Measurements from ENCODE around the gene SNPH.

SNPH gene

DNA sequence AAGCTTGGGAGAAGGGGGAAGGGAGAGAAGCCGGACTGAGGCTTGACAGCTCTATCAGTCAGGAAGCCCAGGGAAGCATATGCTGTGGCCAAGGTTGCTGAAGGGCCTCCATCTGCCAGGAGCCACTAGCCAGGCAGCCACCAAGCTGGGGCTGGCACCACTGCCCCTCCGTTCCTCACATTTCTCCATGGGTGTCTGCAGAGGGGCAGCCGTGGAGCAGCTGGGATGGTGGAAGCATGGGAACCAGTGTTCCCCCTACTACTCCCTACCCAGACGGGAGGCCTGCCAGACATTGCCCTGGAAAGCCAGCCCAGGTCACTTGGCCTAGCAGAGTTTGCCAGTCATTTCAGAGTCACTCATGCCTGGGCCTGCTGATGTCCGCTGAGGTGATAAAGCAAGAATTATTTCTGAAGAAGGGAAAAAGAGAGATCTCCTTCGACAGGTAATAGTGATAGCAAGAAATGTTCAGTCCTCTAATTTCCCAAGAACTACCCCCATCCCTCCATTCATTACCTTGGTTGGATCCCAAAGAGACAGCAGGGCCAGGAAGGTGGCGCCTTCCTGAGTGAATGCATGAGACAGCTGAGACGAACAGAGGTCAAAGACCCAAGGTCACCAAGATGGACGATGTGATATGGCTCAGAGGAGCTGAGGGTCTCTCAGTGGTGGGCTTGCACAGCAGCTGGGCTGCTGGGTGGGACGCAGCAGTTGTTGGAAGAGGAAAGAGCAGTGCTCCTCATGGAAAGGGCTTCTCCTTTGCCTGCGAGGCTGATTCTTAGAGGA is 21.9 kb downstream of the SNPH start:
- no peak for DNase-seq

DNA sequence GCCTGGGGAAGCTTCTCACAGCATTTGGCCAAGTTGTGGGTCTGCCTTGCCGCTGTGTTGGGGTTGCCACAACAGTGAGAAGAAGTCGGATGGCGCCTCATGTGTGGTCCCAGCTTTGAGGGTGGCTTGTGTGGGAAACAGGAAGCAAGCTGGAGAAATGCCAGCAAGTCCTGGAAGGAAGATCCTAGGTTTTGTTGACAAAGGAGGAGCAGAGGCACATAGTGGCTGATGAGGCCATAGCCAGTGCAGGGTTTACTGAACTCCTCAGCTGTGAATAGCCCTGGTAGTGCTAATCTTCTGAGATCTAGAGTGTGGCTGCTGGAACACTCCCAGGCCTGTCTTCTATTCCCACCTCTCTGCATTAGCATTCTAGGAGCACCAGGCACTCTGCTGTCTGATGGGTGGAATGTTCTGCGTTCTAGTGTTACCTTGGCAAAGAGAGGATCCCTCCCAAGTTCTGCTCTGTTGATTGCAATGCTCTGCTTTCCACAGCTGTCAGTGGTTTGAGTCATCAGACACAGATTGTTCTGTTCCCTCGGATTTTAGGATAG is 25.2 kb downstream of the SNPH start:
- no peak for DNase-seq

DNA sequence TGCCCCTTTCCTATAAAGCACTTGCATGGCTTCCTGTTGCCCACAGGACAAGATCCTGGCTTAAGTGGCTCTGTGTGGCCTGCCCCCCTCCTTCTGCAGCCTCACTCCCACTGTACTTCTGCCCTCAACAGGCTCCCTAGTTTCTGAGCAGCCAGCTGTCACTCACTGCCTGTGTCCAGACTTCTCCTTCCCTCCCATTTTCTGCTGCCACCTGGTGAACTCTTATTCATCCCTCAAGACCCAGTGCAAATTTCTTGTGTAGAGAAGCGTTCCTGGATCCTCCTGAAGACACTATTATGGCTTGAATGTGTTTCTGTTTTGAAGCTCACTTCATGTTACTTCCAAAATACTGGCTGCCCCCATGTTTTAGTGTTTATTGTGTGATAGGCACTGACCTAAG is 26.5 kb downstream of the SNPH start:
- no peak for DNase-seq

DNA sequence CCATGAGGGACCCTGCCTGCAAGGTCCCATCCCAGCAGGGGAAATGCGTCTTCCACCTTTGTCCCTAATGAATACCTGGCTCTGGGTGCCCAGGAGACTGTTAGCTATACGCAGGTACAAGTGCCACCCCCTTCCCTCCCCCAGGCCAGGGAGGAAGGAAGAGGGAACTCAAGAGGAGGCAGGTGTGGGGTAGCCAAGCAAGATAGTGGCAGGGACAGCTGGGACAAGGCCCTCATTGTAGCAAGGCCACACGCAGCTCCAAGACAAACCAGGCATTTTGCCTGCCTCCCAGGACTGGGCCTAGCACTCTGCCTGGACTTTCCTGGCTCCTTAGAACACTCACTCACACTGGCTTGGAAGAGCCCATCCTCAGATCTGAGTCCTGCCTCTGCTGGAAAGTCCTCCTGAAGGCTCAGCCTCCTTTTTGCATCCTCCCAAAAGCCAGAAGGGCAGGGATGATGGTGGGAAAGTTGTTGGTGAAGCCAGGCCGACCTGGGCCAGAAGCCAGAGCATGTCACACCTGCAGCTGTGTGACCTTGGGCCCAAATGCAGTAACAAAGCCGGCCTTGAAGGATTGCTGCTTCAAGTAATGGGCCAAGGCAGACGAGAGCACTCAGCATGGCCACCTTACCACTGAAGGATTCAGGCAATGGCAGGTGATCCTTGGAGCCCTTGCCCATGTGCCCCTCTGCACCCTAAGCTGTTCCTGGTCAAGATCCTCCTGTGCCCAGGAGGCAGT is 27.7 kb downstream of the SNPH start:
- no peak for DNase-seq

DNA sequence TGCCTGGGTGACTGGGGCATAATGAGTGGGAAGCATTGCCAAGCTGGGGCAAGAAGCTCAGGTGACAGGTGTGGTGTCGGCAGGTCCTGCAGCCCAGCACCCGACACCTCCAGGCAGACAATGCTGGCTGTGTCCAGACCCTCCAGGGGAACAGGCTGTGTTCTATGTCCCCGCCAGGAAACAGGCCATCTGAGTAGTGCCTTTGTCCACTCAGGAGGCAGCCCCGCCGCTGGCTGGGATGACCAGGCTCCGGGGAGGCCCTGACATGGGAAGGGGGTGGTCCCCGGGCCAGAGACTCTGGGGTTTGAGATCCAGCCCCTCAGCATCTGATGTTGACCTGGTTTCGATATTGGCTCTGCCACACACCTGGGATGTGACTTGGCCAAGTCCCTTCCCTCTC is 28.4 kb downstream of the SNPH start:
- no peak for DNase-seq

DNA sequence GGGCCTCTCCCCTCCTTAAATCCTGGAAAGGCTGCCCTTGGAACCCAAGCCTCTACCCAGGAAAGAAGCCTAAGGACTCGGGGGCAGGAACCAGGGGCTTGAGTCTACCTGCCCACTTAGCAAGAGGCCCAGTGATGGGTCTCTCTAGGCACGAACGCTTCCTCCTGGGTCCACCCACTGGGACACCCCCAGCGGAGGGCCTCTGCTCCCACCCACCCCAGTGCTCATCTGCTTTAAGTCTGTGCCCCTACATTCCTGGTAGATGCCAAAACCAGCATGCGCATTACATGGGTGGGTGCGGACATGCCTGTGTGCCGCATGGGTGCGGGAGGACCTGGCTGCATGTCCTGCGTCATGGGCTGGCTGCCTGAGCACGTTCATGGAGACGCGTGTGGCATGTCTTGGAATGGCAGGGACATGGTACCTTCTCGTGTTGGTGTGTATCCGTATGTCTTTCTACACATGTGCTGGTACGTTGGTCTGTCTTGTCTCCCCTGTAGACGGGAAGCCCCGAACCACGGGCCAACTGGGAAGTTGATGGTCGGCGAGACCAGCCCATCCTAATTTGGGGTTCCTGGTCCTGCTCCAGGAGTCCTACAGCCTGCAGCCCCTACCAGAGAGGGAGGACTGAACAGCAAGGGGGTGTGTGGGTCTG is 29.3 kb downstream of the SNPH start:
- no peak for DNase-seq

DNA sequence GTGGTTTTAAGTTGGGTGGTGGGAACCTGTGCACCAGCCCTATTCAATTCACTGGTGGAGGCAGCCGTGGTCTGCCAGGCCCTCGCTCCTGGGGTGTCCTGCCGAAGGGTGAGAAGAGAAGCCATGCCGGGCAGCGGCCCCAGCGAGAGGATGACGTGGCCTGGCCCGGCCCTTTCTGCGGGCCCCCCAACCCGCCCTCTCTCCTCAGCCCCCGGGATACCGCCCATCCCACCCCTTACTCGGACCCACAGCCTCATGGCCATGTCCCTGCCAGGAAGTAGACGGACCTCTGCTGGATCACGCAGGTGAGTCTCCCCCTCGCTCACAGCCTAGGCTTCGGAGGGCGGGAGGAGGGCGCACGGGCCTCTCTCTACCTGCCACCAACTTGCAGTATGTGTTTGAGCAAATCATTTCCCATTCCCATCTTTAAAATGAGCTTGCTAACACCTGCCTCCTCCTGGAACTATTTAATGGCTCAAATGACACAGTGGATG is 30.1 kb downstream of the SNPH start:
- no peak for DNase-seq

DNA sequence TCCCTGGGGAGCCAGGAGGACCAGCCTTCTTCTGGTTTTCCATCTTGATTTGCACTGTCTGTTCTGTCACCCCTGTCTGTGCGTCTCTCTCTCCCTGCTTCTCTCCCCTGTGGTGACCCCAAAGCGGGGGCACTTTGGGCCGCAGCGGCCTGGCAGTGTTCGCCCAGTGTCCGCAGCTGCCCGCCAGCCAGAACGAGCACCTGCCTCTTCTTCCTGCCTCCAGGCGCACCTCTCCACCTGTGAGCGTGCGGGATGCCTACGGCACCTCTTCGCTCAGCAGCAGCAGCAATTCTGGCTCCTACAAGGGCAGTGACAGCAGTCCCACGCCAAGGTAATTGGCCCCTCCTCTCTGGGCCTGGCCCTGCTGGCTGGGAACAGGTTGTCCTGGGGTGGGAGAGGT is 30.8 kb downstream of the SNPH start:
- no peak for DNase-seq

DNA sequence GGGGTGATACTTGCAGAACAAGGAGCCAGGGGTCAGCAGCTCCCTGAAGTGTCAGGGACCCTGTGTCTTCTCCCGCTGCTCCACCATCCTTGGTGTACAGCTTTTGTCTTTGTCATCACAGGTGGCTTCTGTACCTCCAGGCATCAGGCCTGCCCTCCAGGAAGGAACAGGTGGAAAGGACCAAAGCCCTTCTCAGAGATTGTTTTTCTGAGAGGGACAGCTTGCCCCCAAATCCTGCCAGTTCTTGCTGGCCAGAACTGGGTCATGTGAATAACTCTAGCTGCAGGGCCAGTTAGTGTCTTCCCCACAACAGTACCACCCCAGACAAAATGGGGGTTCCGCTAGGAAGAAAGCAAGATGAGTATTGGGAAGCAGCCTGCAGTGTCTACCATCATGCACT is 31.4 kb downstream of the SNPH start:
- no peak for DNase-seq

DNA sequence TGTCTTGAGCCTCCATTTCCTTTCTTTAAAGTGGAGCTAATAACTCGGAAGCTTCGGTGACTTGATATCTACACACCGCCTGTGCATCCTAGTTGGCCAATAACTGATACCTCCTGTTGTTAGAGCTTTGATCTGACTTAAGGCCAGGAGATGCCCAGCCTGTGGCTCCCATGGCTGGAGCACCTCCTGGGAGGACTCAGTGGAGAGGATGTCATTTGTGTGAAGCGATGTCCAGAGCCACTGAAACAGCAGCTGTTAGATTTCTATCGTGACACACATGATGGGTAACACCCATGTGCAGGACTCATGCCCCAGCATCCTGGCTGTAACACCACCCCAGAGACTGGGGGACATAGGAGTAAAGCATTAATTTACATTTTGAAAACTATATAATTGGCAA is 32.1 kb downstream of the SNPH start:
- no peak for DNase-seq

DNA sequence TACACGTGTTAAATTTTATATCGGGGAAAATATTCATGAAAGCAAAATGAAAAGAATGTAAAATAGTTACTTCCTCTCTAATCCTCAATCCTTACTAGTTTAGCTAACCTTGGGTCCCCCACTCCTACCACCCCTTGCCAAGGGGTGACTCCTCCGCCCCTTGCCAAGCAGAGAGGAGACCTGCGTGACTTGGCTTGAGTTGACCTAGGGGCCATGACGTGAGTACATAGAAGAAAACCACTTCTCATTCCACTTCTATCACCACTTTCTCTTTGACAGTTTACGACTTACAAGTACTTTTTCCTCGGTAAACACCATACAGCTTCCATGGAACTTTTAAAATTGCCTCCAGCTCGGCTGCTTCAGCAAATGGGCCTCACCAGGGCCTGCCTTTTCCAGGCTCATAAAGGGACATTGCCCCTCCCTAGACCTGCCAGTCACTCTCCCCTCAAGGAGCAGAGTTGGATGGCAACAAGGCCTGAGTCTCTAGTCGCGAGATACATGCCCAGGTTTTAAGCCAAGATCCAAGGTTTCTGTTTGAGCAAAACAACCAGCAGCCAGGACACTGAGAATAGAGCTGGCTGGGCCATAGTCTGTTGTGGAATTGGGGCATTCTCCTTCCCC is 32.9 kb downstream of the SNPH start:
- DNase-seq, result no peak

DNA sequence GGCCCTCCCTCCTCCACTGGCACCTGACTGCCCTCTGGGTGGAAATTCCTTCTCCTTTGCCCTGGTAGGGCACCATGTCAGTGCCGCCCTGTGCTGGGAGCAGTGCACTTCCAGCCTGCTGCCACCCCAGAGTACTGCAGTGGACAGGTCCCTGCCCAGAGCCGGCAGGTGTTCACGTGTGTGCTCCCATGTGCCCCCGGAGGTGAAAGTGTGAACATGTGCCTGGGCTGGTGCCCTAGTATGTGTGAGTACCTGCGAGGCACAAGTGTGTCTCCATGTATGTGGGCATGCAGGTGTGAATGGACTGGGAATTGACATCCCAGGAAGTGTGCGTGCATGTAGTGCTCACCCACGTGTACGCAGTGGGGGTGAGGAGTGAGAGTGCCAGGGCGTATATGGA is 33.4 kb downstream of the SNPH start:
- DNase-seq, result no peak

DNA sequence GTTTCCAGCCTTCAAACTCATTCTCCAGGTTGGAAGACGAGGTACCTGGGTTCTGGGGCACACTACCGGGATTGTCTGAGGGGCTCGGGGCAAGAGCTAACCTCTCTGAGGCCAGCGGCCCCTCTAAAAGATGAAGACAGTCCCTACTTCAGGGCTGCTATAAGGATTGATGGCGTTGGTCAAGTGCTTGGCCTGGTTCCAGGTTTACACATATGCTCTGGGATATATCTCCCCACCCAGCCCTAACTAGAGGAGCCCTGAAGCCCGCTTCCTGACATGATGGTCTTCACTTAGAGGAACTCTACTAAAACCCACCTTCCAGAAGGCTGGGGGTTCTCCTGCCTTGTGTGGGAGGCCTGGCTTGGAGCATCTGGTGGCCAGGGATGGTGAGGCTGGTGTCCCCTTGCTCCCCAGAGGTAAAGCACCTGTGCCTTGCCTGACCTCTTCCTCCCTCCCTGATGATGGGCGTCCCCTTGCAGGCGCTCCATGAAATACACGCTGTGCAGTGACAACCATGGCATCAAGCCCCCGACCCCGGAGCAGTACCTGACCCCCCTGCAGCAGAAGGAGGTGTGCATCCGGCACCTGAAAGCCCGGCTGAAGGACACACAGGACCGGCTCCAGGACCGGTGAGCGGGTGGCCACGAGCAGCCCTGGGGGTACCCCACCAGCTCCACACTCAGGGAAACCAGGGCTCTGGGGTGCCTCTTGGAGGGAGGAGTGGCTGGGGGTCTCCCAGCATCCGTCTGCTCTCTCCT is 34.2 kb downstream of the SNPH start:
- DNase-seq, result no peak

DNA sequence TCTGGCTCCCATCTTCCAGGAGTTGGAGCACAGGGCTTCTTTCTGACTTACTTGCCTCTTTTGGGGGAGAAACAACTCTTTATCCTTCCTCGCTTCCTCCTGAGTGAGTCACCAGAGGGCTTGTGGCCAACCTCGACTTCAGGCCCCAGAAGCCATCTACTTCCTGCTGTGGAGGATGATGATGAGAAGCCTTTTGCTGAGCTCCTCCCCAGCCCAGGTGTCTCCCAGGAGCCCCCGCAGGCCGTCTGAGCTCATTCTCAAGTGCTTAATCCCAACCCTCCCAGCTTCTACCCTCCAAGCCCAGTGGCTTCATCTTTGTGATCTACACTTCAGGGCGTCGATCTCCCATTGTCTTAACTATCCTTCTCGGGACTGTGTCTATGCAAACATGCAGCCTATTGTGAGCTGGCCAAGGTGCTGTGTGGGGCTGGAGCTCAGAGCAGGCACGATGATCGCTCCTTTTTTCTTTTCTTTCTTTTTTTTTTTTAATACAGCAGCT is 35.0 kb downstream of the SNPH start:
- DNase-seq, result no peak

DNA sequence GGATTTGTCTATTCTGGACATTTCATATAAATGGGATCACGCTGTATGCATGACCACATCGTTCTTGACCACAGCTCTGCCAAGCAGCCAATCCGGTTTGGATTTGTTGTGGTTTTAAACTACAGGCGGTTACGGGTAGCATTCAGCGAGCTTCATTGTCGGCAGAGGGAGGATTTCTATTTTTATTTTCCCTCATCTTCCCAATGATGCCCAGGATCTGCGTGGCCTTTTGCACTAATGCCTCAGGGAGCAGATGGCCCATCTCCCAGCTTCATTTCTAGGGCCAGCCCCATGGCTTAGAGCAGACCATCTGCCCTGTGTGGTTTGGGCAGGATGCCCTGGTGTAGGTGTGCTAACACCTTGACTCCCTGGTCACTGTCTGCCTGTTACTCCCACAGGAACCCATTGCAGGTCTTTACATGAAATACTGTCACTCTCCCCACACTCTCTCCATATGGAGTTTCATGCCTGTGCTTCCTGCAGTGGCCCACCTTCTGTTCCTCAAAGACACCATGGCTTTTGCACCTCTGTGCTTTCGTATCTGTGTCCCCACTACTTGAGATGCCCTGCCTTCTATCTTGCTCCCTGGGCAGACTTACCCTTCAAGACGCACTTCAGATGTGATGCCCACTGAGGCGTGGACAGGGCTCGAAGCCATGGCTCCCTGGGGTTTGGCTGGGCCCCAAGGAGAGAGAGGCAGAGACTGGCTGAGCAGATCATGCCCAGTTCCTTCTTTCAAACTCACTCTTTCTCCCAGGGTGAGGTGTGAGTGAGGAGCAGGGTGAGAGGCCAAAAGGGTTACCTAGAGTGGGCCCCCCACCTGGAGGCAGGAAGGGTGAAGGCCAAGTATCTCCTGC is 36.8 kb downstream of the SNPH start:
- DNase-seq, result peak; percentile 8

DNA sequence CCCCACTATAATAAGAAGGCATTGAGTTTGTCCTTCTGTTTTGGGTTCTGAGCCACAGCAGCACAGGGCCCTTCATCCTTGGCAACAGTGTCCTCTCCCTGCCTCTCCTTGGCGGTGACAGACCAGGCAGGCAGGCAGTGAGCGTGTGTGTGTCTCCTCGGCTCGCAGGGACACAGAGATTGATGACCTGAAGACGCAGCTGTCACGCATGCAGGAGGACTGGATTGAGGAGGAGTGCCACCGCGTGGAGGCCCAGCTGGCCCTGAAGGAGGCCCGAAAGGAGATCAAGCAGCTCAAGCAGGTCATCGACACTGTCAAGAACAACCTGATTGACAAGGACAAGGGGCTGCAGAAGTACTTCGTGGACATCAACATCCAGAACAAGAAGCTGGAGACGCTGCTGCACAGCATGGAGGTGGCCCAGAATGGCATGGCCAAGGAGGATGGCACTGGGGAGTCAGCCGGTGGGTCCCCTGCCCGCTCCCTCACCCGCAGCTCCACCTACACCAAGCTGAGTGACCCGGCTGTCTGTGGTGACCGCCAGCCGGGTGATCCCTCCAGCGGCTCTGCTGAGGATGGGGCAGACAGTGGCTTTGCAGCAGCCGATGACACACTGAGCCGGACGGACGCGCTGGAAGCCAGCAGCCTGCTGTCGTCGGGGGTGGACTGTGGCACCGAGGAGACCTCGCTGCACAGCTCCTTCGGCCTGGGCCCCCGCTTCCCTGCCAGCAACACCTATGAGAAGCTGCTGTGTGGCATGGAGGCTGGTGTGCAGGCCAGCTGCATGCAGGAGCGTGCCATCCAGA is 38.8 kb downstream of the SNPH start:
- no peak for DNase-seq

DNA sequence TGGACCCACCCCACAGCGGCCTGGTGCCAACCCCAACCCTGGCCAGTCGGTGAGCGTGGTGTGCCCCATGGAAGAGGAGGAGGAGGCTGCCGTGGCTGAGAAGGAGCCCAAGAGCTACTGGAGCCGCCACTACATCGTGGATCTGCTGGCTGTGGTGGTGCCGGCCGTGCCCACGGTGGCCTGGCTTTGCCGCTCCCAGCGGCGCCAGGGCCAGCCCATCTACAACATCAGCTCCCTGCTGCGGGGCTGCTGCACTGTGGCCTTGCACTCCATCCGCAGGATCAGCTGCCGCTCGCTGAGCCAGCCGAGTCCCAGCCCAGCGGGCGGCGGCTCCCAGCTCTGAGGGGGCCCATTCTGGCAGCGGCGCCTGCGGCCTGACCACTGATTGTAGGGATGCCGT is 39.6 kb downstream of the SNPH start:
- no peak for DNase-seq

DNA sequence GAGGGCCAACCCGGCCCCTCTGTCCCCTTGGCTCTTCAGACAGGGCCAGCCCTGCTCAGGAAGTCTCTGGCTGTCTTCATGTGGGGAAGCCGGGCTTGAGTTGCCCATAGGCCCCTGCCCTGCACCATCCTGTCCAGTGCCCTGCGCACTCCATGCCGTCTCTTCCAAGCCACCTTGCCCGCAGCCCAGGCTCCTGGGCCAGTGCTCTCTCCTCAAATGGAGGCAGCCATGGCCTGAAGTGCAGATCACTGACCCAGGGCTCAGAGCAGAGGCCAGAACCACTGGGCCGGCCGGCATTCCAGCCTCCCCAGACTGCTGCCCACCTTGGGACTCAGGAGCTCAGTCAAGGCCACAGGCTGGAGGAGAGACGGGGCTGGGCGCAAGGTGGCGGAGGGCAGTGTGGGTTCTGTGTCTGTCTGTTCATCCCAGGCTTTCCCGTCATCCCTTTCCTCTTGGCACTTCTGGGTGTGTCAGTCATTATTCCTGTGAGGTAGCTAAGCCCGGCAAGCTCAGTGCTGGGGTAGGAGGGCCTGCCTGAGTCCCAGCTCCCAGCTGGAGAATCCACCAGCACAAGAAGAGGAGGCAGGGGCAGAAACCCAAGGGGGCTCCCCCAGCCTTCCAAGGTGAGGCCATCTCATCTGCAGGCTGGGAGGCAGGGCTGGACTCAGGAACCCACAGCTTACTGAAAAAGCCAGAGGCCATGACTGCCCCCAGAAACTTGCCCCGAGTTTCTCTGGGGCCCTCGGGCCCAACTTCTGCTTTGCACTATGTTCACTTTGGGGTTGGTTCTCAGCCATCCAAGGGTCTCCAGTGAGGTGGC is 40.4 kb downstream of the SNPH start:
- DNase-seq, result no peak

DNA sequence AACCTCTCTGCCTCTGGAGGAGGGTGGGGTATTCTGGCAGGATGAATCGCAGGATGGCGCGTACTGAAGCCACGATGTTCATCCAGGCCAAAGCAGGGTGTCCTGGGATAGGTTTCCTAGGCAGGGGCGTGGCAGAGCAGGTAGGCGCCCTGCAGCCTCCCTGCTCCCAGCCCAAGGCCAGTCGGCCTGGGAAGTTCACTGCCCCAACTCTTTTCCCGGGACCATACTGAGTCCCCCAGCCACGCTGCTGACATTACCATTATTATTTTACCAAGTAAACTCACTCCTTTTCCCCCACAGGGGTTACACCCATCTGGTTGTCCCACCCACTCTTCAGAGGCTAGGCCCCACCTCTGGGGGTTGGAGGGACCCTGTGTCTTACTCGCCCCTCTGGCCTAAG is 41.1 kb downstream of the SNPH start:
- DNase-seq, result no peak

All from inflammatory macrophage treated with lipopolysaccharide for 4 hours (primary cell).